Breast epithelium (tissue), 4 donors: ENCODE measurements around the gene UTP18. TPM values are rescaled to one million over a fixed set of nuclear protein-coding genes. Genes with fewer than 3 reads are reported as not detected.

Experiments
- DNase-seq, 2 donors: peaks; one replicate each; pipeline ENCODE4 v3.0.0-alpha.2; 2019; ENCODE audit warnings: low spot score in 2 of 2
- H3K27ac ChIP-seq, 2 donors: fragments of 200-600 bp; sonication (generic) in 1 of 2; one replicate each; pipeline ENCODE4 v1.5.1; 2016 to 2019; ENCODE audit warnings: mild to moderate bottlenecking in 1 of 2
- H3K27me3 ChIP-seq, 2 donors: fragments of 200-600 bp; sonication (generic) in 1 of 2; one replicate each; pipeline versions ENCODE4 v1.5.1 to v1.6.0; 2017 to 2019; ENCODE audit warnings: control low read depth in 1 of 2, mild to moderate bottlenecking in 1 of 2
- H3K36me3 ChIP-seq: fragments of 200-600 bp; one replicate; pipeline ENCODE4 v1.5.1; 2019
- H3K4me1 ChIP-seq, 2 donors: fragments of 200-600 bp; sonication (generic); one replicate each; pipeline ENCODE4 v1.5.1; 2016 to 2019; ENCODE audit warnings: control low read depth in 1 of 2
- H3K4me3 ChIP-seq, 3 donors: fragments of 200-600 bp; sonication (generic); 1 replicate in 2 of 3; 2 replicates in 1 of 3; pipeline ENCODE4 v1.5.1; 2016 to 2019; ENCODE audit warnings: mild to moderate bottlenecking in 3 of 3, moderate library complexity in 2 of 3
- H3K9me3 ChIP-seq, 2 donors: fragments of 200-600 bp; sonication (generic) in 1 of 2; one replicate each; pipeline ENCODE4 v1.5.1; 2016 to 2019; ENCODE audit warnings: control low read depth in 1 of 2
- CTCF ChIP-seq, 3 donors: fragments of 450-650 bp; IDR thresholded peaks; one replicate each; pipeline ENCODE4 v1.5.1; 2016 to 2017; ENCODE audit warnings: antibody characterized with exemption in 3 of 3, mild to moderate bottlenecking in 3 of 3, moderate library complexity in 3 of 3
- POLR2A ChIP-seq: fragments of 450-650 bp; IDR thresholded peaks from one replicate; pipeline ENCODE4 v1.6.1; 2016; ENCODE audit warnings: antibody characterized with exemption, mild to moderate bottlenecking, moderate library complexity
- POLR2AphosphoS5 ChIP-seq, 3 donors: sonication (generic); formaldehyde crosslinking; IDR thresholded peaks; one replicate each; pipeline ENCODE4 v1.6.1; 2017; ENCODE audit warnings: antibody characterized with exemption in 3 of 3
- intact Hi-C: fragments of 100-400 bp; cut with DNase I; formaldehyde crosslinking; loops from one replicate; pipeline ENCODE4 v1.15.1; 2023; ENCODE audit warnings: low total_unique reads
- total RNA-seq, 3 donors: library from RNA; depleted of rRNA; stranded (reverse); fragments of >200 nt; gene quantifications; one replicate each; pipeline ENCODE4 v1.1.0, GENCODE V29; 2016

UTP18 gene
- total RNA-seq, 3 donors from 2014 or later: 30.6 to 47.2 (median 46.4) TPM

DNA sequence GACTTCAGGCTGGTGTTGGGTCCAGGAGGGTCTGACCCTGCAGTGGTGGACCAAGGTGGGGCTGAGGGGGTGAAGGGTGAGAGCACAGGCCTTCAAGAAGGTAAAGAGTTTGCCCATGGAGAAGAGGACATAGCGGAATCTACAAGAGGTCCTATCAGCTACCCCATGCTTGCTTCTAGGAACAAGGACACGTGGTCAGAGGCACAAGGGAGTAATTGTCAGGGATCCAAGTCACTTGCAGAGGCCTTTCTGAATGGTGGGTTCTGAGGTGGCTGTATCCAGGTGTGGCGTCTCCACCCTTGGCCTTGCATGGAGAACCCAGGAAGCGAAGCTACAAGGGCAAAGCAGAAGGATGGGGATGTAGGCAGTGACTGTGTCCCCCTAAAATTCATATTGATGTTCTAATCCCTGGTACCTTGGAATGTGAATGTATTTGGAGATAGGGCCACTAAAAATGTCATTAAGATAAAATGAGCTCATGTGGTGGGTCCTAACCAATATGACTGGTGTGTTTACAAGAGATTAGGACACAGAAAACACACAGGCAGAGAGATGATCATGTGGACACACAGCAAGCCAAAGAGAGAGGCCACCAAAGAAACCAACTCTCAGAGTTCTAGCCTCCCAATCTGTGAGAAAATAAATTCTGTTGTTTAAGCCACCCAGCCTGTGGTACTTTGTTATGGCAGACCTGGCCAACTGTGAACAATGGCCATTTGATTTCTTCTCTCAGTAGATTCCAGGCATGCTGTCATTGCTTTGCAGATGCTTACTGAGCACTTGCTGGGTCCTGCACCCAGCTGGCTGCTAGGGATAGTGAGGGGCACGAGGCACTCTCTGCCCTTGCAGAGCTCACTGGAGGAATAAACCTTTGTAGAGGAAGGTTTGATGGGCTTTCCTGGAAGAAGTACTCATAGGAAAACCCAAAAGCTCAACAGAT is 75.8 kb downstream of the UTP18 start:
- Histone ChIP-seq H3K36me3 (no peaks in the 10 kb centered on the region), H3K4me1 (no peaks in the 10 kb centered on the region), H3K27ac (no peak overlapping the region), H3K27me3 (no peaks in the 10 kb centered on the region), H3K4me3 (no peak overlapping the region), H3K9me3 (no peaks in the 10 kb centered on the region)
- DNase-seq: no peak
- TF ChIP-seq POLR2A (no peak), CTCF (IDR thresholded peaks at IDR 0.05) (no peak), POLR2AphosphoS5 (IDR thresholded peaks at IDR 0.05) (no peak)
- intact Hi-C loops: no loop called here

DNA sequence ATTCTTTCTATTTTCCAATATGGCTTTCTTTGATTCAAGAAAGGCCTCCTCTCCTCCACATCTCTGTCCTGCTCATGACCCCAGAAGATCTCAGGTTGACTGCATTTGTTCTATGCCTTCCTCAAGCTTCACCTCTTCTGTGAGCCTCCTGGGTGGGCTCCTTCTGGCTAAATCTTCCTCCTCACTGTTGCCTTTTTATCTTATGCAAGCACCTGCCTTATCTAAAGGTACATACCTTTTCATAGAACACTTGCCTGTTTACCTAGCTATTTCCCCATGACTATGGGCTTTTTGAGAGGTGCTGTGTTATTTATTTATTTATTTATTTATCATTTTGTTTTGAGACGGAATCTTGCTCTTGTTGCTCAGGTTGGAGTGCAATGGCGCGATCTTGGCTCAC is 81.1 kb downstream of the UTP18 start:
- intact Hi-C loops: no loop called here
- Histone ChIP-seq H3K4me1 (no peaks in the 10 kb centered on the region), H3K36me3 (no peaks in the 10 kb centered on the region), H3K4me3 (no peak overlapping the region), H3K27ac (no peak overlapping the region), H3K27me3 (no peaks in the 10 kb centered on the region), H3K9me3 (no peaks in the 10 kb centered on the region)
- no peak for TF ChIP-seq POLR2A
- TF ChIP-seq CTCF (IDR thresholded peaks at IDR 0.05): no peak
- no peak for TF ChIP-seq POLR2AphosphoS5 (IDR thresholded peaks at IDR 0.05)
- no peak for DNase-seq

DNA sequence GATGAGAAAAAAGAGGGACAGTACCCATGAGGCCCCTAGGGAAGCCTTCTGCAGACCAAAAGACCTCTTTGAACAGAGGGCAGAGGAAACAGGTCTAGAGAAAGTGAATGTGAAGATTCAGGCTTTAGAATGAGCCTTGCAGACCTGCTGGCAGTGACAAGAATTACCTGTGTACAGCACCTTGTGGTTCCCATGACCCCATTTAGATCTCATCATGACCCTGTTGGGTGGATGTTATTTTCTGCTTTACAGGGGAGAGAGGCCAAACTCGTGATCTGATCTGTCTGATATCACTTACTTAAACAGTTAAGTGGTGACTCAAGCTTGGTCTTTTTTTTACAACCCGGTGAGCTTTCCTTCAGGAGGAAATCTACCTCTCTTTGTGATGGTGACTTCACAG is 81.9 kb downstream of the UTP18 start:
- no peaks in the 10 kb centered on the region for H3K36me3 ChIP-seq
- H3K4me3 ChIP-seq: no peak overlapping the region
- H3K27me3 ChIP-seq: no peaks in the 10 kb centered on the region
- intact Hi-C loops: no loop called here
- TF ChIP-seq CTCF (IDR thresholded peaks at IDR 0.05) (no peak), POLR2AphosphoS5 (IDR thresholded peaks at IDR 0.05) (no peak), POLR2A (no peak)
- no peaks in the 10 kb centered on the region for H3K9me3 ChIP-seq
- no peaks in the 10 kb centered on the region for H3K4me1 ChIP-seq
- H3K27ac ChIP-seq: no peak overlapping the region
- no peak for DNase-seq

GRCh38 chr17:51344532-51344931 is 84.2 kb downstream of the UTP18 start:
- intact Hi-C loops: no loop called here
- DNase-seq: no peak
- TF ChIP-seq POLR2AphosphoS5 (IDR thresholded peaks at IDR 0.05): no peak
- no peak for TF ChIP-seq POLR2A
- no peak for TF ChIP-seq CTCF (IDR thresholded peaks at IDR 0.05)
- H3K27ac ChIP-seq: no peak overlapping the region
- H3K36me3 ChIP-seq: no peaks in the 10 kb centered on the region
- no peaks in the 10 kb centered on the region for H3K9me3 ChIP-seq
- H3K4me3 ChIP-seq: no peak overlapping the region
- H3K27me3 ChIP-seq: no peaks in the 10 kb centered on the region
- no peaks in the 10 kb centered on the region for H3K4me1 ChIP-seq

GRCh38 chr17:51346218-51346982 is 86.1 kb downstream of the UTP18 start:
- H3K27ac ChIP-seq: no peak overlapping the region
- TF ChIP-seq CTCF (IDR thresholded peaks at IDR 0.05) (no peak), POLR2A (no peak), POLR2AphosphoS5 (IDR thresholded peaks at IDR 0.05) (no peak)

More at GRCh38 chr17:51346218-51346982, 86.1 kb downstream of the UTP18 start:
- intact Hi-C loops: no loop called here
- no peaks in the 10 kb centered on the region for H3K9me3 ChIP-seq
- DNase-seq: no peak
- no peaks in the 10 kb centered on the region for H3K4me1 ChIP-seq
- no peaks in the 10 kb centered on the region for H3K36me3 ChIP-seq
- no peak overlapping the region for H3K4me3 ChIP-seq
- no peaks in the 10 kb centered on the region for H3K27me3 ChIP-seq
